ENCODE data around the gene MTHFD1L.

DNA sequence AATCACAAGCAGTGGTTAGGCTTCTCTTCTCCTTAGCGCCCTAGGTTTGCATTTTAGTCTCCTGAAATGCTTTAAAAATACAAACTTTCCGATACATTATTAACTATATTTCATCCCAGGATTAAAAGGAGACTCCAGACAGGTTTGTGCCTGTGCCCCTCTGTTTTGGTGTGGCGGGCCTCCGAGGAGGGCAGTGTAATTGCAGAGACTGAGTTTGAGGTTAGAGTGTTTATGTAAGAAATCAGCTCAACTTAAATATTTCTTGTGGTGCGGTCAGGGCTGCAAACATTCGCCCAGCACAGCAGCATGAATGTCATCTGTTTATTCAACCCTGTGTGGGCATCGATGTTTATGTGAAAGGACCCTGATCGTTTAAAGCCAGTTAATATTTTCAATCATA is 243.9 kb downstream of the MTHFD1L start:
- TF ChIP-seq TAF1 (IDR thresholded peaks at IDR 0.05; ENCODE audit: low read depth, low read length) (no peak), POLR2A (IDR thresholded peaks at IDR 0.05; ENCODE audit: low read depth, low read length) (no peak), POLR2AphosphoS5 (IDR thresholded peaks at IDR 0.05; ENCODE audit: low read depth, low read length) (no peak), PAX5 (IDR thresholded peaks at IDR 0.05; ENCODE audit: insufficient read depth, low read length, severe bottlenecking) (no peak), POU2F2 (IDR thresholded peaks at IDR 0.05; ENCODE audit: low read depth, low read length) (no peak), SPI1 (IDR thresholded peaks at IDR 0.05; ENCODE audit: low read depth, low read length) (no peak)

Measured in GM12891 (cell line).